Heart right ventricle (tissue), 16 donors: ENCODE measurements around the gene WDR90. TPM values are rescaled to one million over a fixed set of nuclear protein-coding genes. Genes with fewer than 3 reads are reported as not detected.

ENCODE experiments used
- ATAC-seq, 8 donors: fragments of 200-7000 bp; cut with Tn5 transposase; one replicate each; pipeline ENCODE4 v1.9.1; 2020; ENCODE audit warnings: mild to moderate bottlenecking in 8 of 8, moderate library complexity in 8 of 8, moderate number of reproducible peaks in 1 of 8
- DNase-seq, 2 donors: peaks; one replicate each; pipeline ENCODE4 v3.0.0-alpha.2; 2020
- H3K27ac ChIP-seq, 10 donors: fragments of 200-600 bp; sonication (generic) in 2 of 10; one replicate each; pipeline versions ENCODE4 v1.5.0 to v1.8.0; 2020 to 2022; ENCODE audit warnings: mild to moderate bottlenecking in 3 of 10
- H3K27me3 ChIP-seq, 7 donors: fragments of 200-600 bp; one replicate each; pipeline ENCODE4 v1.8.0; 2021 to 2022; ENCODE audit warnings: mild to moderate bottlenecking in 2 of 7
- H3K36me3 ChIP-seq, 9 donors: fragments of 200-600 bp; sonication (generic) in 1 of 9; one replicate each; pipeline versions ENCODE4 v1.5.0 to v1.8.0; 2020 to 2022; ENCODE audit warnings: mild to moderate bottlenecking in 2 of 9
- H3K4me1 ChIP-seq, 9 donors: fragments of 200-600 bp; sonication (generic) in 1 of 9; one replicate each; pipeline versions ENCODE4 v1.5.0 to v1.8.0; 2020 to 2022; ENCODE audit warnings: mild to moderate bottlenecking in 4 of 9
- H3K4me3 ChIP-seq, 10 donors: fragments of 200-600 bp; sonication (generic) in 2 of 10; one replicate each; pipeline versions ENCODE4 v1.5.0 to v1.8.0; 2020 to 2022; ENCODE audit warnings: mild to moderate bottlenecking in 7 of 10, moderate library complexity in 2 of 10
- H3K9me3 ChIP-seq, 11 donors: fragments of 200-600 bp in 10 of 11; sonication (generic) in 2 of 11; one replicate each; pipeline versions ENCODE4 v1.5.0 to v1.8.0; 2013 to 2022; ENCODE audit warnings: mild to moderate bottlenecking in 2 of 11, control low read depth in 1 of 11, moderate library complexity in 1 of 11
- WGBS, 2 donors: extraction: QIAGEN DNeasy Blood & Tissue Kit; methylation state at CpG; one replicate each; pipeline ENCODE4 v1.1.7; 2013; ENCODE audit warnings: inconsistent platforms in 1 of 2; 5-methylcytosine and 5-hydroxymethylcytosine counted together
- intact Hi-C, 10 donors: fragments of 100-400 bp; cut with DNase I; formaldehyde crosslinking; loops; one replicate each; pipeline versions ENCODE4 v1.11.1 to v1.14.2; 2022
- polyA plus RNA-seq, 2 donors: library from polyadenylated mRNA; stranded (reverse); fragments of 200-250 nt; gene quantifications; one replicate each; pipeline ENCODE4 v1.2.3, GENCODE V29; 2013
- total RNA-seq, 10 donors: library from RNA; stranded (reverse); fragmentation: NEBNext Ultra II Directional in 3 of 10; extraction: Animal tissue kit (Norgen Biotek cat#: 25700) in 3 of 10; gene quantifications; one replicate each; pipeline versions ENCODE4 v1.2.1 to v1.2.4, GENCODE V29; 2021 to 2023
- TF ChIP-seq, protein P1 (sequence below), 9 donors: fragments of 200-600 bp; sonication (generic) in 2 of 9; IDR thresholded peaks; one replicate each; pipeline versions ENCODE4 v1.5.0 to v1.8.0; 2021 to 2022; ENCODE audit warnings: antibody characterized with exemption in 9 of 9, mild to moderate bottlenecking in 5 of 9, moderate library complexity in 1 of 9
- donor health status: Arrhythmogenic right ventricular cardiomyopathy.
- donor health status: ischemic (EF 13 %, LVEDD 7.1; RV severe dilation, severe dysfunction).
- donor health status: healthy with polysubstance abuse.
- donor health status: DM: no; HTN: yes; CAD: no.
- donor health status: DM: no; HTN: no; CAD: no.
- donor health status: ischemic (EF 25% LVEDD 6.9; RV normal size, moderate dysfunction).
- donor health status: ischemic (EF 25% LVEDD 5.7; RV mildly dilated, moderate dysfunction).
- donor health status: healthy.
- donor health status: DM: yes; HTN: yes; CAD: no.
- donor health status: Ischemic cardiomyopathy.
- donor health status: ischemic (EF 35%, LVEDD 5.7; RV mildly dilated, moderate dysfunction).
- donor health status: nonischemic (EF 11% LVEDD 7.7; RV severe dilation, severe dysfunction).
- donor health status: DM: yes; HTN: yes; CAD: no.
- donor health status: PGD.
- donor health status: ischemic (EF 29% LVEDD 5.4; RV normal size, mild dysfunction).
- donor health status: nonischemic (EF 23%, LVEDD 6.1; RV moderate dilation, normal function).

Gene WDR90
- total and polyA plus RNA-seq, 12 donors = 7.1 to 23.8 (median 9.9) TPM

DNA sequence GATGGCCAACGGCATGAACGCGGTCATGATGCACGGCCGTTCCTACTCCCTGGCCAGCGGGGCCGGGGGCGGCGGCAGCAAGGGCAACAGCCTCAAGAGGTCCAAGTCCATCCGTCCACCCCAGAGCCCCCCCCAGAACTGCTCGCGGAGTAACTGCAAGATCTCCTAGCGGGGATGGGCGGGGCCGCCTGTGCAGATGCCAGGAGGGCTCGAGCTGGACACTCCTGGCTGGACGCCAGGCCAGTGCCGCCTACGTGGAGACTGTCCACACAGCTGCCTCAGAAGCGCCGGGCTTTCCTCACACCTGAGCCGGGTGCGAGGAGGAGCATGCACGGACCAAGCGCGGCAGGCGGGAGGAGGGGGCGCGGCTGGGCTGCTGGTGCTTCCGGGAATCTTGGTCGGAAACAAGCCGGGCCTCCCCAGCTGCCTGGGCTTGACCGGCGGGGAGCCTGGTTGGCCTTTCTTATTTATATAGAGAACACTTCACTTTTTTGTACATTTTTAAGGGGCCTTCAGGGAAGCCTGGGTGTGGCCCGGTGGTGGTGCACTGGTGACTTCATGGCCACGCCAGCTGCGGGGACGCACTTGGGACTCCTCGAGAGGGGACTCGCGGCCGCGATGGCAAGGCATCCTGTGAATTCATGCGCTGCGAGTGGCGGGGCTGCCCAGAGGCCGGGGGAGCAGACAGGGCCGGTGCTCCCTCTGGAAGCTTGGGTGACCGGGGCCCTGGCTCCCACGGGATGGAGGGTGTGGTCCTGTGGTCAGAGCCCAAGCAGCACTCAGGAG is 21.5 kb upstream of the WDR90 start:
- TF ChIP-seq, protein P1, sequence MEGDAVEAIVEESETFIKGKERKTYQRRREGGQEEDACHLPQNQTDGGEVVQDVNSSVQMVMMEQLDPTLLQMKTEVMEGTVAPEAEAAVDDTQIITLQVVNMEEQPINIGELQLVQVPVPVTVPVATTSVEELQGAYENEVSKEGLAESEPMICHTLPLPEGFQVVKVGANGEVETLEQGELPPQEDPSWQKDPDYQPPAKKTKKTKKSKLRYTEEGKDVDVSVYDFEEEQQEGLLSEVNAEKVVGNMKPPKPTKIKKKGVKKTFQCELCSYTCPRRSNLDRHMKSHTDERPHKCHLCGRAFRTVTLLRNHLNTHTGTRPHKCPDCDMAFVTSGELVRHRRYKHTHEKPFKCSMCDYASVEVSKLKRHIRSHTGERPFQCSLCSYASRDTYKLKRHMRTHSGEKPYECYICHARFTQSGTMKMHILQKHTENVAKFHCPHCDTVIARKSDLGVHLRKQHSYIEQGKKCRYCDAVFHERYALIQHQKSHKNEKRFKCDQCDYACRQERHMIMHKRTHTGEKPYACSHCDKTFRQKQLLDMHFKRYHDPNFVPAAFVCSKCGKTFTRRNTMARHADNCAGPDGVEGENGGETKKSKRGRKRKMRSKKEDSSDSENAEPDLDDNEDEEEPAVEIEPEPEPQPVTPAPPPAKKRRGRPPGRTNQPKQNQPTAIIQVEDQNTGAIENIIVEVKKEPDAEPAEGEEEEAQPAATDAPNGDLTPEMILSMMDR (IDR thresholded peaks at IDR 0.05) = no peak
- DNase-seq (no peak), ATAC-seq (no peak)
- WGBS, 2 donors = 81 to 86% methylated on average over 50 of the region's 50 CpGs
- no peaks in the 10 kb centered on the region for H3K9me3 ChIP-seq
- no peak overlapping the region for H3K27ac ChIP-seq
- intact Hi-C loops = no loop called here
- peaks cover 0 to 42% (median 9%) of the 10 kb centered on the region in 9 donors for H3K36me3 ChIP-seq
- peaks cover 14 to 28% (median 21%) of the 10 kb centered on the region in 9 donors for H3K4me1 ChIP-seq
- H3K4me3 ChIP-seq = no peak overlapping the region
- H3K27me3 ChIP-seq = no peaks in the 10 kb centered on the region

- no peak for ATAC-seq
- Histone ChIP-seq H3K36me3 (peaks cover 0 to 50% (median 9%) of the 10 kb centered on the region in 9 donors), H3K27ac (no peak overlapping the region), H3K27me3 (no peaks in the 10 kb centered on the region), H3K4me3 (no peak overlapping the region), H3K4me1 (peaks cover 14 to 28% (median 21%) of the 10 kb centered on the region in 9 donors), H3K9me3 (no peaks in the 10 kb centered on the region)
- intact Hi-C loops = no loop called here
- TF ChIP-seq, protein P1 (IDR thresholded peaks at IDR 0.05) = no peak
- WGBS, 2 donors = 92 to 94% methylated on average over 33 of the region's 33 CpGs
- DNase-seq = no peak
These were observed 20.7 kb upstream of the WDR90 start for GRCh38 chr16:628321-629061.

GRCh38 chr16:629185-629832 is 19.9 kb upstream of the WDR90 start:
- Histone ChIP-seq H3K27ac (peak overlapping the region in 4 of 10 donors; percentile 4 to 49 (median 26)), H3K4me3 (no peak overlapping the region), H3K27me3 (no peaks in the 10 kb centered on the region), H3K9me3 (no peaks in the 10 kb centered on the region), H3K4me1 (peaks cover 14 to 28% (median 21%) of the 10 kb centered on the region in 9 donors), H3K36me3 (peaks cover 0 to 58% (median 9%) of the 10 kb centered on the region in 9 donors)
- ATAC-seq = peak in 7 of 8 donors; percentile 1 to 27 (median 9)
- 63 to 76% methylated on average over 29 of the region's 29 CpGs for WGBS, 2 donors
- intact Hi-C loops = no loop called here
- DNase-seq = no peak
- TF ChIP-seq, protein P1 (IDR thresholded peaks at IDR 0.05) = no peak

- Histone ChIP-seq H3K4me3 (no peak overlapping the region), H3K9me3 (no peaks in the 10 kb centered on the region), H3K4me1 (peaks cover 14 to 30% (median 24%) of the 10 kb centered on the region in 9 donors), H3K27ac (peak overlapping the region in 5 of 10 donors; percentile 1 to 49 (median 21)), H3K36me3 (peaks cover 0 to 62% (median 9%) of the 10 kb centered on the region in 9 donors), H3K27me3 (no peaks in the 10 kb centered on the region)
- TF ChIP-seq, protein P1 (IDR thresholded peaks at IDR 0.05) = no peak
- 33 to 51% methylated on average over 11 of the region's 11 CpGs for WGBS, 2 donors
- DNase-seq = no peak
- ATAC-seq = peak; percentile 1 to 26 (median 10)
- intact Hi-C loops = loop anchor here in 1 of 10 donors (5.0 kb wide), 1 partner anchor 38 kb away; the partner anchor contains the start of gene RAB40C
These were observed 19.3 kb upstream of the WDR90 start for GRCh38 chr16:629833-630248.
